DOHH2 (cell line): ENCODE data around the gene RUFY4.

Experiments
- EZH2phosphoT487 ChIP-seq: fragments of 200-600 bp; sonication (generic); IDR thresholded peaks from 2 replicates; pipeline ENCODE4 v1.6.1; 2017; ENCODE audit warnings: borderline replicate concordance, mild to moderate bottlenecking, antibody characterized with exemption, low read length, moderate library complexity, mixed read lengths
- TF ChIP-seq, protein P1 (sequence below): fragments of 200-600 bp; sonication (generic); IDR thresholded peaks from one replicate; pipeline ENCODE4 v1.5.1; 2014; ENCODE audit warnings: antibody characterized with exemption, mild to moderate bottlenecking, low read depth, low read length; ENCODE audit not compliant: poor library complexity, severe bottlenecking

DNA sequence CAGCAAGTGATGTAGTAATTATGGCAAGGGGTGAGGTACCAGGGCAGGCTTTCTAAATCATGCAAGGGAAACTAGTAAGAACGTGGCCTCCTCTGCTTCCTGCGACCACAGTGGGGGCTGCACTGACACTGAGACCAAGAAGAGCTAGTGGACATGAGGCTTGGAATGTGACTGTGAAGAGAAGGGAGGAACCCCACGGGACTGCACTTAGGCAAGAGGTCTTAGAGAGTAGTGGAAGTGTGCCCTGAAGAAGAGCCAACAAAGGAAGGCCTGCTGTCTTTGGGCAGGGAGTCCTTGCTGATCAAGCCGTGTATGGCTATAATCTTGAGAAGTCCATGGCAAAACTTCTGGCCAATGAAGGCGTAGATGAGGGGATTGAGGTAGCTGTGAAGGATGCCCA lies 8.9 kb upstream of the RUFY4 start:
- TF ChIP-seq, protein P1, sequence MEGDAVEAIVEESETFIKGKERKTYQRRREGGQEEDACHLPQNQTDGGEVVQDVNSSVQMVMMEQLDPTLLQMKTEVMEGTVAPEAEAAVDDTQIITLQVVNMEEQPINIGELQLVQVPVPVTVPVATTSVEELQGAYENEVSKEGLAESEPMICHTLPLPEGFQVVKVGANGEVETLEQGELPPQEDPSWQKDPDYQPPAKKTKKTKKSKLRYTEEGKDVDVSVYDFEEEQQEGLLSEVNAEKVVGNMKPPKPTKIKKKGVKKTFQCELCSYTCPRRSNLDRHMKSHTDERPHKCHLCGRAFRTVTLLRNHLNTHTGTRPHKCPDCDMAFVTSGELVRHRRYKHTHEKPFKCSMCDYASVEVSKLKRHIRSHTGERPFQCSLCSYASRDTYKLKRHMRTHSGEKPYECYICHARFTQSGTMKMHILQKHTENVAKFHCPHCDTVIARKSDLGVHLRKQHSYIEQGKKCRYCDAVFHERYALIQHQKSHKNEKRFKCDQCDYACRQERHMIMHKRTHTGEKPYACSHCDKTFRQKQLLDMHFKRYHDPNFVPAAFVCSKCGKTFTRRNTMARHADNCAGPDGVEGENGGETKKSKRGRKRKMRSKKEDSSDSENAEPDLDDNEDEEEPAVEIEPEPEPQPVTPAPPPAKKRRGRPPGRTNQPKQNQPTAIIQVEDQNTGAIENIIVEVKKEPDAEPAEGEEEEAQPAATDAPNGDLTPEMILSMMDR, result no peak
- TF ChIP-seq EZH2phosphoT487, result no peak
